Measurements from ENCODE around the gene GDAP1L1.
A peak's percentile ranks its signal among the peaks of the same experiment; 100 is the strongest.
"Not testable (repeated sequence)": the region's sequence is repeated elsewhere in the genome, so short reads cannot be mapped to it uniquely, and the experiment has no call there.

Gene GDAP1L1

GRCh38 chr20:44302736-44303135 lies 55.6 kb downstream of the GDAP1L1 start:
- no peak for DNase-seq (ENCODE audit: low spot score)

DNA sequence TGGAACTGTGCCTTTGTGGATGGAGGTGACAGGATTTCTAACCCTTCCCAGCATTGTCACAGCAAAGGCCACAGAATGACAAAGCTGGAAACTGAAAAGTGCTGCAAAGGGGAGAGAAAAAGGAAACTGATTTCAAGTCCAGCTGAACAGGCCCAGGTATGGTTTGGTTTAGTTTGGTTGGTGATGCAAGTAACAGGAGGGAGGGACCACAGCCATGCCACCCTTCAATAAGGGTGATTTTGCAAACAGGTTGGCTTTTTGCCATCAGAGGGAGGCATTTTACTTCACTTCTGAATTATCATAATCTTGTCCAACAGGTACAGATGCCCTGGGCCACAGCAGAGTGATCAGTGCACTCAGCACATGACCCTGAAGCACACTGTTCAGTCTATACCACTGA lies 57.3 kb downstream of the GDAP1L1 start:
- no peak for DNase-seq (ENCODE audit: low spot score)

GRCh38 chr20:44306927-44307326 lies 59.8 kb downstream of the GDAP1L1 start:
- DNase-seq (ENCODE audit: low spot score) = no peak

GRCh38 chr20:44309763-44310663 lies 62.9 kb downstream of the GDAP1L1 start:
- DNase-seq (ENCODE audit: low spot score) = no peak

DNA sequence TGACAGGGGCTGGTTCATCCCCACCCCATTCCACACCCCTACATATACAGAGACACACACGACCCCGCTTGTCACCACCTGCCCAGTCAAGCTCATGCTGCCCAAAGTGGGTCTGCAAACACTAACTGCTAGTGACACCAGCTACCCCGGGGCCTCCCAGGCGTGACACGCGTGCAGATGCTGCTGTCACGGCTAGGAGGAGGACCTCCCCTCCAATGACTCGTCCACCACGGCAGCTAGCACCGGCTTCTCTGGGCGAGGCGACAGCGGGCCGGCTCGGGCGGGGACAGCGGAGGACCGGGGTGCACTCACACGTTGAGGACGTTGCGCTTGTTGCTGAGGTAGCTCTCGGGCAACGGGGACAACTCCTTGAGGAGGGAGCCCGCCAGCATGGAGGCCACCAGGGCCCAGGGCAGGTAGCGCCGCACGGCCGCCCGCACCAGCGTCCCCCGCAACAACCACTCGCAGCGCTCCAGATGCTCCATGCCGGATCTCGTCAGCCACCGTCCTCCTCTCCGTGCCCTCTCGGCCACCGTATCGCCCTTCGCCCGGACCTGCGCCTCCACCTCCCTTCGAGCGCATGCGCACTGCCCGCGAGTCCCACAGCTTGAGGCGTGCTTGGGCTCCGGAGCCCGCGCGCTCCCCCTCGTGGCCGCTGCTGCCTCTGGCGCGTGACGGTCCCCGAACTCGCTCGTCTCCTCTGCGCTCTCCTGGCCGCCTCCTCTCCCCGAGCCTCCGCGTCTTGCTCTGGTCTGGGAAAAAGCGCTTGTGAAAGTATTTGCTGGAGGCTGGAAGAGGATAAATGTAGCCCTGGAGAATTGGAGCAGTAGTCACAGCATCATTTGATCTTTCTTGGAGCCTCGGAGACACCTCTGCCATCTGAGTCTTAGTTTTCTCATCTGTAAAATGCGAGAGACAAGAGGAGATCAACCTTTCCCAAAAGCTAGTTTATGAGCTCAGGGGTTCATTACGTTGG lies 63.8 kb downstream of the GDAP1L1 start, which contains the start of gene FITM2:
TSS of gene FITM2 (minus strand) at position 539 of the 976 bp plus-strand sequence. CDS start at position 485, 54 bp downstream.
- DNase-seq (ENCODE audit: low spot score) = peak; percentile 99

DNA sequence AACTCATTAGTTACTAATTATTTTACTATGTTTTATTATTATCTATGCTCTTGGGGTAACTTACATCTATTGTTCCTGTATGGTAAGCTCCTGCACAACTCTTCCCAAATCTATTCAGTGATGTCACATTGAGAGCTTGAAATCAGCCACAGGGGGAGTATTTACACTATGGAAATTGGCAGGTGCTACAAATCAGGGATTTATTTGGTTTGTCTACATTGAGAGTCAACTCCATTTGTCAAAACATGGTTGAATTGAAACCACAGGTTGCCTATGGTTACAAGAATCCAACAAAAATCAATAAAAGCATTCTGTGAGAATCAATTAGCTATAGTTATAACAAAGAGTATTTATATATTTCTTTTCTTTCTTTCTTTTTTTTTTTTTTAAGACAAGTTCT lies 67.8 kb downstream of the GDAP1L1 start:
- no peak for DNase-seq (ENCODE audit: low spot score)

- DNase-seq (ENCODE audit: low spot score) = no peak
Measured at GRCh38 chr20:44319839-44320422, 72.8 kb downstream of the GDAP1L1 start.

- DNase-seq (ENCODE audit: low spot score) = peak; percentile 73
Measured at GRCh38 chr20:44324343-44324742, 77.2 kb downstream of the GDAP1L1 start.

- DNase-seq (ENCODE audit: low spot score) = peak; percentile 69
Measured at GRCh38 chr20:44326391-44327159, 79.5 kb downstream of the GDAP1L1 start.

DNA sequence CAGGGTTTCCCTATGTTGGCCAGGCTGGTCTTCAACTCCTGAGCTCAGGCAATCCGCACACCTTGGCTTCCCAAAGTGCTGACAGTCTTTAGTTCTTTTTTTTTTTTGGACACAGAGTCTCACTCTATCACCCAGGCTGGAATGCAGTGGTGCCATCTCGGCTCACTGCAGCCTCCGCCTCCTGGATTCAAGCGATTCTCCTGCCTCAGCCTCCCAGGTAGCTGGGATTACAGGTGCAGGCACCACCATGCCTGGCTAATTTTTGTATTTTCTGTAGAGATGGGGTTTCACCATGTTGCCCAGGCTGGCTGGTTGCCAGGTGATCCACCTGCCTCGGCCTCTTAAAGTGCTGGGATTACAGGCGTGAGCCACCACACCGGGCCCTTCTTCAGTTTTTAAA lies 80.6 kb downstream of the GDAP1L1 start:
- DNase-seq (ENCODE audit: low spot score) = not testable (repeated sequence)

DNA sequence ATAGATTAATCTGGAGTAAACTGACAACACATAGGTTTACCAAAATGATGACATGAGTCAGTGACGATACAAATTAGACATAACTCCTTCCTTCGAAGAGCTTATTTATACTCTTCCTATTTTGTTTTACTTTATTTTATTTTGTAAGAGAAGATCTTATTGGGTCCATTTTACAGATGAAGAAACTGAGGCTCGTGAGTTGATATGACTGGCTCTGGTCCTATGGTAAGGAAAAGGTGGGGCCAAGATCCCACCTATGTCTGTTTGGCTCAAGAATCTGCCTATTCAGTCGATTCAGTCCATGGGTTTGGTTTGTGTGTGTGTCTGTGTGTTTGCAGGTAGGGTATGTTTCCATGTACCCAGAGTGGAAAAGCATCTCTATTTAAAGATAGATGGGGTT lies 81.3 kb downstream of the GDAP1L1 start:
- no peak for DNase-seq (ENCODE audit: low spot score)

Data from ecto neural progenitor cell (in vitro differentiated cells).